Neuronal stem cell (in vitro differentiated cells): ENCODE data around the gene CSN1S1.

ENCODE experiments used
- DNase-seq: peaks from one replicate; pipeline ENCODE4 v3.0.0-alpha.2; 2013; ENCODE audit warnings: low spot score
- H2AFZ ChIP-seq: one replicate; pipeline ENCODE4 v1.6.1; 2013; ENCODE audit warnings: mild to moderate bottlenecking, low read length, inconsistent platforms
- H2AK5ac ChIP-seq: 2 replicates; pipeline ENCODE4 v1.6.1; 2013; ENCODE audit warnings: low read depth, mild to moderate bottlenecking, inconsistent platforms, low read length, moderate library complexity, mixed read lengths
- H2BK120ac ChIP-seq: 2 replicates; pipeline ENCODE4 v1.6.1; 2013; ENCODE audit warnings: low read depth, mild to moderate bottlenecking, inconsistent platforms, low read length, moderate library complexity, mixed read lengths
- H2BK12ac ChIP-seq: one replicate; pipeline ENCODE4 v1.6.1; 2013; ENCODE audit warnings: low read length, inconsistent platforms
- H2BK15ac ChIP-seq: 2 replicates; pipeline ENCODE4 v1.6.1; 2013; ENCODE audit warnings: mild to moderate bottlenecking, low read length, inconsistent platforms, mixed read lengths
- H2BK5ac ChIP-seq: one replicate; pipeline ENCODE4 v1.6.1; 2013; ENCODE audit warnings: inconsistent platforms, mild to moderate bottlenecking, low read length, moderate library complexity
- H3K14ac ChIP-seq: one replicate; pipeline ENCODE4 v1.6.1; 2013; ENCODE audit warnings: low read length, inconsistent platforms
- H3K18ac ChIP-seq: 2 replicates; pipeline ENCODE4 v1.6.1; 2013; ENCODE audit warnings: low read length, inconsistent platforms
- H3K23ac ChIP-seq: 2 replicates; pipeline ENCODE4 v1.6.1; 2013; ENCODE audit warnings: low read depth, mild to moderate bottlenecking, mixed read lengths, low read length, inconsistent platforms; ENCODE audit not compliant: poor library complexity
- H3K27ac ChIP-seq: replicated peaks from 3 replicates; pipeline ENCODE4 v1.5.1; 2013; ENCODE audit warnings: low read length, inconsistent platforms
- H3K27me3 ChIP-seq, 3 experiments: 2 replicates each; pipeline ENCODE4 v1.6.1; 2013; ENCODE audit warnings: low read length in 3 of 3, mild to moderate bottlenecking in 2 of 3, inconsistent platforms in 1 of 3, low read depth in 1 of 3, mixed read lengths in 1 of 3, moderate library complexity in 1 of 3; ENCODE audit not compliant: control insufficient read depth in 3 of 3, insufficient read depth in 3 of 3
- H3K36me3 ChIP-seq, 2 donors: replicated peaks in 1 of 2; 2 replicates each; pipeline ENCODE4 v1.6.1; 2013; ENCODE audit warnings: low read length in 2 of 2; ENCODE audit not compliant: control insufficient read depth in 2 of 2, insufficient read depth in 2 of 2
- H3K4ac ChIP-seq: 2 replicates; pipeline ENCODE4 v1.6.1; 2013; ENCODE audit warnings: inconsistent platforms, mild to moderate bottlenecking, low read length, moderate library complexity
- H3K4me1 ChIP-seq, 2 donors: 1 replicate in 1 of 2; 2 replicates in 1 of 2; pipeline ENCODE4 v1.6.1; 2013; ENCODE audit warnings: low read length in 2 of 2, low read depth in 1 of 2; ENCODE audit not compliant: control insufficient read depth in 2 of 2, insufficient read depth in 1 of 2
- H3K4me2 ChIP-seq: one replicate; pipeline ENCODE4 v1.6.1; 2013; ENCODE audit warnings: mild to moderate bottlenecking, low read length, inconsistent platforms; ENCODE audit not compliant: insufficient read depth, poor library complexity, severe bottlenecking
- H3K4me3 ChIP-seq, 2 donors: 2 replicates each; pipeline ENCODE4 v1.5.1; 2013; ENCODE audit warnings: low read length in 2 of 2, mild to moderate bottlenecking in 2 of 2, inconsistent platforms in 1 of 2, moderate library complexity in 1 of 2
- H3K79me1 ChIP-seq: one replicate; pipeline ENCODE4 v1.6.1; 2013; ENCODE audit warnings: low read depth, mild to moderate bottlenecking, inconsistent platforms, low read length, moderate library complexity
- H3K9ac ChIP-seq: one replicate; pipeline ENCODE4 v1.6.1; 2013; ENCODE audit warnings: mild to moderate bottlenecking, low read depth, low read length, inconsistent platforms; ENCODE audit not compliant: poor library complexity
- H3K9me3 ChIP-seq, 2 donors: replicated peaks in 1 of 2; 2 replicates each; pipeline versions ENCODE3 to v1.6.1; 2013; ENCODE audit warnings: low read length in 2 of 2, mild to moderate bottlenecking in 2 of 2, inconsistent platforms in 1 of 2, low read depth in 1 of 2, mixed read lengths in 1 of 2, moderate library complexity in 1 of 2; ENCODE audit not compliant: control insufficient read depth in 2 of 2, insufficient read depth in 1 of 2
- H4K8ac ChIP-seq: one replicate; pipeline ENCODE4 v1.6.1; 2013; ENCODE audit warnings: low read depth, mild to moderate bottlenecking, inconsistent platforms, low read length, moderate library complexity
- H4K91ac ChIP-seq: one replicate; pipeline ENCODE4 v1.6.1; 2013; ENCODE audit warnings: low read length, low read depth, mild to moderate bottlenecking, inconsistent platforms; ENCODE audit not compliant: poor library complexity
- WGBS, 2 donors: extraction: QIAGEN DNeasy Blood & Tissue Kit; methylation state at CpG; one replicate each; pipeline ENCODE4 v1.1.7; 2013; ENCODE audit warnings: missing lambda C conversion rate in 2 of 2, mixed read lengths in 1 of 2; ENCODE audit not compliant: insufficient read length in 2 of 2, insufficient replicate concordance in 1 of 2; ENCODE audit errors: extremely low coverage in 2 of 2; 5-methylcytosine and 5-hydroxymethylcytosine counted together

The CSN1S1 gene

GRCh38 chr4:69934150-69934549 is 3.3 kb downstream of the CSN1S1 start:
- H3K4me1 ChIP-seq: no peaks in the 10 kb centered on the region

GRCh38 chr4:69936566-69936965 is 5.7 kb downstream of the CSN1S1 start:
- no peak overlapping the region for H4K91ac ChIP-seq
- no peak overlapping the region for H2BK5ac ChIP-seq
- no peak overlapping the region for H2AFZ ChIP-seq
- no peak overlapping the region for H3K14ac ChIP-seq
- no peak overlapping the region for H2AK5ac ChIP-seq
- no peaks in the 10 kb centered on the region for H3K36me3 ChIP-seq
- no peak overlapping the region for H3K4me2 ChIP-seq
- no peaks in the 10 kb centered on the region for H3K4me1 ChIP-seq
- no peak overlapping the region for H3K27ac ChIP-seq
- no peak overlapping the region for H3K4me3 ChIP-seq
- H2BK12ac ChIP-seq: no peak overlapping the region
- H3K4ac ChIP-seq: no peak overlapping the region
- H3K79me1 ChIP-seq: no peaks in the 10 kb centered on the region
- H4K8ac ChIP-seq: no peak overlapping the region
- H3K9me3 ChIP-seq: no peaks in the 10 kb centered on the region
- no peak overlapping the region for H2BK120ac ChIP-seq
- H3K23ac ChIP-seq: no peak overlapping the region
- H3K27me3 ChIP-seq: no peaks in the 10 kb centered on the region
- no peak for DNase-seq
- no peak overlapping the region for H3K18ac ChIP-seq
- no peak overlapping the region for H2BK15ac ChIP-seq
- H3K9ac ChIP-seq: no peak overlapping the region

More at GRCh38 chr4:69934150-69934549, 3.3 kb downstream of the CSN1S1 start:
- no peak overlapping the region for H2BK120ac ChIP-seq
- no peak overlapping the region for H2AK5ac ChIP-seq
- H3K79me1 ChIP-seq: no peaks in the 10 kb centered on the region
- H3K4ac ChIP-seq: no peak overlapping the region
- no peak overlapping the region for H4K91ac ChIP-seq
- no peak overlapping the region for H3K4me2 ChIP-seq
- no peak overlapping the region for H2AFZ ChIP-seq
- H2BK15ac ChIP-seq: no peak overlapping the region
- no peak overlapping the region for H3K23ac ChIP-seq
- H4K8ac ChIP-seq: no peak overlapping the region
- H3K14ac ChIP-seq: no peak overlapping the region
- H3K4me3 ChIP-seq: no peak overlapping the region
- no peaks in the 10 kb centered on the region for H3K36me3 ChIP-seq
- WGBS, 2 donors: no CpG with 5 or more reads among the region's 4 CpGs
- no peaks in the 10 kb centered on the region for H3K27me3 ChIP-seq
- H3K18ac ChIP-seq: no peak overlapping the region
- H3K27ac ChIP-seq: no peak overlapping the region
- no peaks in the 10 kb centered on the region for H3K9me3 ChIP-seq
- no peak for DNase-seq
- no peak overlapping the region for H3K9ac ChIP-seq
- H2BK12ac ChIP-seq: no peak overlapping the region
- no peak overlapping the region for H2BK5ac ChIP-seq

GRCh38 chr4:69951602-69952001 is 20.7 kb downstream of the CSN1S1 start:
- no peak overlapping the region for H3K4me2 ChIP-seq
- H3K4ac ChIP-seq: no peak overlapping the region
- no peak overlapping the region for H4K8ac ChIP-seq
- H2BK15ac ChIP-seq: no peak overlapping the region
- no peak overlapping the region for H3K9ac ChIP-seq
- no peaks in the 10 kb centered on the region for H3K36me3 ChIP-seq
- H4K91ac ChIP-seq: no peak overlapping the region
- H2BK5ac ChIP-seq: no peak overlapping the region
- H3K4me3 ChIP-seq: no peak overlapping the region
- no peak overlapping the region for H3K14ac ChIP-seq
- no peaks in the 10 kb centered on the region for H3K4me1 ChIP-seq
- no peak overlapping the region for H3K27ac ChIP-seq
- no peaks in the 10 kb centered on the region for H3K9me3 ChIP-seq
- no peak overlapping the region for H3K23ac ChIP-seq
- no peak overlapping the region for H2BK120ac ChIP-seq
- WGBS, 2 donors: no CpG with 5 or more reads among the region's 3 CpGs
- H2AK5ac ChIP-seq: no peak overlapping the region
- no peak for DNase-seq
- H3K79me1 ChIP-seq: no peaks in the 10 kb centered on the region
- no peak overlapping the region for H2BK12ac ChIP-seq
- no peaks in the 10 kb centered on the region for H3K27me3 ChIP-seq
- H3K18ac ChIP-seq: no peak overlapping the region
- H2AFZ ChIP-seq: no peak overlapping the region

GRCh38 chr4:69957209-69957608 is 26.3 kb downstream of the CSN1S1 start:
- H3K27me3 ChIP-seq: no peaks in the 10 kb centered on the region
- peak overlapping the region; percentile 16 for H3K18ac ChIP-seq
- H2AFZ ChIP-seq: no peak overlapping the region
- no peaks in the 10 kb centered on the region for H3K9me3 ChIP-seq
- no peak for DNase-seq
- WGBS, 2 donors: no CpG with 5 or more reads among the region's 1 CpG
- H3K36me3 ChIP-seq: no peaks in the 10 kb centered on the region
- no peak overlapping the region for H3K14ac ChIP-seq
- no peak overlapping the region for H4K91ac ChIP-seq
- H3K4me2 ChIP-seq: no peak overlapping the region
- H2AK5ac ChIP-seq: no peak overlapping the region
- no peak overlapping the region for H4K8ac ChIP-seq
- no peak overlapping the region for H3K4ac ChIP-seq
- H2BK15ac ChIP-seq: no peak overlapping the region
- no peak overlapping the region for H2BK12ac ChIP-seq
- peaks cover 0 to 2% of the 10 kb centered on the region in 2 donors for H3K4me1 ChIP-seq
- no peak overlapping the region for H2BK120ac ChIP-seq
- H3K27ac ChIP-seq: no peak overlapping the region
- H3K79me1 ChIP-seq: no peaks in the 10 kb centered on the region
- no peak overlapping the region for H3K4me3 ChIP-seq
- no peak overlapping the region for H2BK5ac ChIP-seq
- no peak overlapping the region for H3K9ac ChIP-seq
- no peak overlapping the region for H3K23ac ChIP-seq
